K562 (cell line): Measurements from ENCODE around the gene AHCYL2. TPM values are rescaled to one million over a fixed set of nuclear protein-coding genes. Genes with fewer than 3 reads are reported as not detected.

Source experiments
- ATAC-seq: fragments of 200-7000 bp; cut with Tn5 transposase; 3 replicates; pipeline ENCODE4 v1.9.1; 2020; ENCODE audit warnings: moderate library complexity
- BruUV-seq: library from RNA; stranded (reverse); fragments of 400-500 nt; replicated peaks from 2 replicates; lab custom pipeline; 2021; lab: Mats Ljungman, UMichigan
- CTCF ChIA-PET: fragments of 300-600 bp; formaldehyde crosslinking; extraction: SDS; loops from one replicate; lab custom pipeline; 2021; ENCODE audit warnings: low intra/inter-chr PET ratio; lab: Yijun Ruan, JAX
- POLR2A ChIA-PET: fragments of 300-600, 350-650 bp; sonication (Branson Sonifier 250); formaldehyde crosslinking; extraction: SDS; loops from one replicate; lab custom pipeline; 2021; ENCODE audit warnings: antibody characterized with exemption, inconsistent platforms; lab: Yijun Ruan, JAX
- DNase-seq, 4 experiments: peaks; one replicate each; pipeline versions ENCODE4 v3.0.0 to v3.0.0-alpha.2; 2011 to 2018; ENCODE audit warnings: low spot score in 3 of 4, mixed read lengths in 3 of 4; ENCODE audit errors: extremely low read depth in 1 of 4
- FAIRE-seq: peaks from 2 replicates; lab custom pipeline; 2011; peaks lifted over from hg19 to GRCh38; lab: Jason Lieb, UNC
- H2AFZ ChIP-seq: 2 replicates; pipeline ENCODE4 v1.6.0; 2011; ENCODE audit warnings: low read depth, low read length, control low read depth, inconsistent platforms
- H3K27ac ChIP-seq: fragments of 200-600 bp; 3 replicates; pipeline ENCODE4 v1.8.0; 2011; ENCODE audit warnings: low read depth, mild to moderate bottlenecking, control low read depth, inconsistent platforms, low read length, moderate library complexity, mixed read lengths; ENCODE audit errors: extremely low read depth
- H3K27me3 ChIP-seq, 2 experiments: fragments of 300-600 bp in 1 of 2; 2 replicates in 1 of 2; 3 replicates in 1 of 2; pipeline versions ENCODE4 v1.6.0 to v1.8.0; 2011; ENCODE audit warnings: inconsistent platforms in 2 of 2, low read length in 2 of 2, mild to moderate bottlenecking in 1 of 2, mixed read lengths in 1 of 2, moderate library complexity in 1 of 2; ENCODE audit not compliant: control insufficient read depth in 2 of 2, insufficient read depth in 2 of 2
- H3K36me3 ChIP-seq: fragments of 300-600 bp; 3 replicates; pipeline ENCODE4 v1.8.0; 2011; ENCODE audit warnings: mild to moderate bottlenecking, low read length, inconsistent platforms; ENCODE audit not compliant: control insufficient read depth, insufficient read depth
- H3K4me1 ChIP-seq, 2 experiments: fragments of 200-600 bp in 1 of 2; replicated peaks in 1 of 2; 2 replicates in 1 of 2; 3 replicates in 1 of 2; pipeline versions ENCODE4 v1.5.1 to v1.8.0; 2011; ENCODE audit warnings: inconsistent platforms in 2 of 2, low read length in 2 of 2, mild to moderate bottlenecking in 1 of 2, mixed read lengths in 1 of 2, moderate library complexity in 1 of 2; ENCODE audit not compliant: control insufficient read depth in 2 of 2, insufficient read depth in 2 of 2
- H3K4me2 ChIP-seq: 2 replicates; pipeline ENCODE4 v1.6.1; 2011; ENCODE audit warnings: low read length, control low read depth, inconsistent platforms, mixed read lengths; ENCODE audit not compliant: insufficient read depth
- H3K4me3 ChIP-seq: fragments of 200-600 bp; sonication (generic), shearing (Covaris generic); 2 replicates; pipeline ENCODE4 v1.5.1; 2016; ENCODE audit warnings: control low read depth, inconsistent platforms
- H3K79me2 ChIP-seq: fragments of 200-600 bp; 3 replicates; pipeline ENCODE4 v1.8.0; 2011; ENCODE audit warnings: low read length, inconsistent platforms; ENCODE audit not compliant: control insufficient read depth, insufficient read depth
- H3K9ac ChIP-seq, 2 experiments: 2 replicates each; pipeline versions ENCODE4 v1.6.0 to v1.6.1; 2011; ENCODE audit warnings: low read depth in 2 of 2, low read length in 2 of 2, control low read depth in 1 of 2, inconsistent platforms in 1 of 2, mild to moderate bottlenecking in 1 of 2, mixed read lengths in 1 of 2; ENCODE audit not compliant: insufficient read depth in 1 of 2
- H3K9me1 ChIP-seq: one replicate; pipeline ENCODE4 v1.6.0; 2011; ENCODE audit warnings: inconsistent platforms, mild to moderate bottlenecking, low read length, moderate library complexity; ENCODE audit not compliant: control insufficient read depth, insufficient read depth
- H3K9me3 ChIP-seq: replicated peaks from 2 replicates; pipeline ENCODE4 v1.5.1; 2011; ENCODE audit warnings: low read depth, low read length, inconsistent platforms; ENCODE audit not compliant: control insufficient read depth, insufficient read depth
- H4K20me1 ChIP-seq: replicated peaks from 2 replicates; pipeline ENCODE4 v1.6.1; 2011; ENCODE audit warnings: low read length, inconsistent platforms, mixed read lengths; ENCODE audit not compliant: control insufficient read depth, insufficient read depth
- ARID1B ChIP-seq: fragments of 450-650 bp; IDR thresholded peaks from 2 replicates; pipeline ENCODE4 v1.6.1; 2016; ENCODE audit warnings: antibody characterized with exemption, mild to moderate bottlenecking, inconsistent platforms
- FOSL1 ChIP-seq: fragments of 200-800 bp; sonication (Bioruptor generic); conservative IDR thresholded peaks from 2 replicates; pipeline ENCODE4 v1.6.1; 2016; ENCODE audit warnings: missing genetic modification characterization, missing compliant biosample characterization
- KDM2B ChIP-seq: fragments of 250-450 bp; sonication (Bioruptor Pico); IDR thresholded peaks from 2 replicates; pipeline ENCODE4 v1.8.0; 2021; ENCODE audit warnings: mild to moderate bottlenecking, moderate library complexity
- KLF1 ChIP-seq: fragments of 450-650 bp; IDR thresholded peaks from 2 replicates; pipeline ENCODE4 v1.6.1; 2016; ENCODE audit warnings: missing genetic modification characterization, missing compliant biosample characterization
- SRF ChIP-seq, 2 experiments: fragments of 250-450, 450-650 bp in 1 of 2; sonication (Bioruptor Pico) in 1 of 2; sonication (generic) in 1 of 2; formaldehyde crosslinking; IDR thresholded peaks; 2 replicates each; pipeline versions ENCODE4 v1.5.0 to v1.5.1; 2020 to 2022; ENCODE audit warnings: mild to moderate bottlenecking in 1 of 2, missing genetic modification reagents in 1 of 2
- STAT5B ChIP-seq: fragments of 250-450 bp; sonication (Bioruptor Pico); IDR thresholded peaks from 2 replicates; pipeline ENCODE4 v1.8.0; 2021; ENCODE audit warnings: mild to moderate bottlenecking, inconsistent platforms
- TFAM ChIP-seq: fragments of 250-450 bp; sonication (Bioruptor Pico); conservative IDR thresholded peaks from 2 replicates; pipeline ENCODE4 v1.5.0; 2021; ENCODE audit warnings: mild to moderate bottlenecking, moderate library complexity
- in situ Hi-C: fragments of 300-500 bp; cut with MboI; formaldehyde crosslinking; loops from 4 replicates; pipeline ENCODE4 v1.15.0; 2018; ENCODE audit warnings: inconsistent platforms, mixed read lengths
- intact Hi-C: fragments of 100-400 bp; cut with micrococcal nuclease; formaldehyde crosslinking; loops from 2 replicates; pipeline ENCODE4 v1.14.2; 2022
- polyA plus RNA-seq, 8 experiments: library from polyadenylated mRNA; depleted of rRNA in 4 of 8; stranded (reverse) in 5 of 8; unstranded in 3 of 8; fragments of >200 nt; fragmentation: Nextera tagmentation in 2 of 8; fragmentation: Illumina TruSeq in 1 of 8; extraction: Ambion mirVana in 2 of 8; extraction: Trizol in 1 of 8; gene quantifications; 2 replicates each; pipeline versions ENCODE4 v1.2.1 to v1.2.3, GENCODE V29; 2011 to 2014; ENCODE audit warnings: inconsistent platforms in 1 of 8, missing spikeins in 1 of 8
- total RNA-seq, 7 experiments: library from RNA; depleted of rRNA in 6 of 7; stranded (reverse); fragments of >200 nt in 6 of 7; fragmentation: Illumina TruSeq in 2 of 7; extraction: Trizol in 2 of 7; gene quantifications; 2 replicates each; pipeline versions ENCODE4 v1.2.1 to v1.2.3, GENCODE V29; 2011 to 2021; ENCODE audit warnings: low replicate concordance in 1 of 7
- TF ChIP-seq, protein P1 (sequence below): sonication (generic); formaldehyde crosslinking; IDR thresholded peaks from 2 replicates; pipeline ENCODE4 v1.8.0; 2023; ENCODE audit warnings: missing genetic modification reagents, mild to moderate bottlenecking, borderline replicate concordance
- TF ChIP-seq, protein P2 (sequence below): fragments of 250-450 bp; sonication (Bioruptor Pico); IDR thresholded peaks from 2 replicates; pipeline ENCODE4 v1.9.0; 2021; ENCODE audit warnings: mild to moderate bottlenecking, inconsistent platforms

The AHCYL2 gene
- total and polyA plus RNA-seq, 9 of the 15 experiments (the other 6 are each of a cell fraction or from before 2014, with no cell fraction given): 0.93 to 10.5 (median 5.2) TPM

- Histone ChIP-seq H3K9ac (no peak overlapping the region), H3K27me3 (no peaks in the 10 kb centered on the region), H3K36me3 (no peaks in the 10 kb centered on the region), H3K27ac (no peak overlapping the region), H3K4me1 (no peaks in the 10 kb centered on the region), H3K9me1 (no peaks in the 10 kb centered on the region), H4K20me1 (no peaks in the 10 kb centered on the region), H3K9me3 (no peaks in the 10 kb centered on the region), H3K4me3 (no peak overlapping the region), H3K4me2 (no peak overlapping the region), H2AFZ (no peak overlapping the region), H3K79me2 (no peaks in the 10 kb centered on the region)
- no peak for ATAC-seq
- DNase-seq: no peak
- in situ Hi-C loops (no loop called here), intact Hi-C loops (no loop called here)
- ChIA-PET CTCF (no interaction called here), POLR2A (interaction anchor here (0.6 to 3.6 kb wide), 3 partner anchors 10 to 144 kb away, joined by 3 to 12 read pairs (median 3); no protein-coding TSS in a partner anchor)
- FAIRE-seq: no peak
- BruUV-seq: no TSS peak
- no peak for TF ChIP-seq KDM2B
- TF ChIP-seq ARID1B: no peak
- no peak for TF ChIP-seq KLF1 (tag)
- TF ChIP-seq STAT5B (CRISPR knock-in tag): no peak
- TF ChIP-seq, protein P1, sequence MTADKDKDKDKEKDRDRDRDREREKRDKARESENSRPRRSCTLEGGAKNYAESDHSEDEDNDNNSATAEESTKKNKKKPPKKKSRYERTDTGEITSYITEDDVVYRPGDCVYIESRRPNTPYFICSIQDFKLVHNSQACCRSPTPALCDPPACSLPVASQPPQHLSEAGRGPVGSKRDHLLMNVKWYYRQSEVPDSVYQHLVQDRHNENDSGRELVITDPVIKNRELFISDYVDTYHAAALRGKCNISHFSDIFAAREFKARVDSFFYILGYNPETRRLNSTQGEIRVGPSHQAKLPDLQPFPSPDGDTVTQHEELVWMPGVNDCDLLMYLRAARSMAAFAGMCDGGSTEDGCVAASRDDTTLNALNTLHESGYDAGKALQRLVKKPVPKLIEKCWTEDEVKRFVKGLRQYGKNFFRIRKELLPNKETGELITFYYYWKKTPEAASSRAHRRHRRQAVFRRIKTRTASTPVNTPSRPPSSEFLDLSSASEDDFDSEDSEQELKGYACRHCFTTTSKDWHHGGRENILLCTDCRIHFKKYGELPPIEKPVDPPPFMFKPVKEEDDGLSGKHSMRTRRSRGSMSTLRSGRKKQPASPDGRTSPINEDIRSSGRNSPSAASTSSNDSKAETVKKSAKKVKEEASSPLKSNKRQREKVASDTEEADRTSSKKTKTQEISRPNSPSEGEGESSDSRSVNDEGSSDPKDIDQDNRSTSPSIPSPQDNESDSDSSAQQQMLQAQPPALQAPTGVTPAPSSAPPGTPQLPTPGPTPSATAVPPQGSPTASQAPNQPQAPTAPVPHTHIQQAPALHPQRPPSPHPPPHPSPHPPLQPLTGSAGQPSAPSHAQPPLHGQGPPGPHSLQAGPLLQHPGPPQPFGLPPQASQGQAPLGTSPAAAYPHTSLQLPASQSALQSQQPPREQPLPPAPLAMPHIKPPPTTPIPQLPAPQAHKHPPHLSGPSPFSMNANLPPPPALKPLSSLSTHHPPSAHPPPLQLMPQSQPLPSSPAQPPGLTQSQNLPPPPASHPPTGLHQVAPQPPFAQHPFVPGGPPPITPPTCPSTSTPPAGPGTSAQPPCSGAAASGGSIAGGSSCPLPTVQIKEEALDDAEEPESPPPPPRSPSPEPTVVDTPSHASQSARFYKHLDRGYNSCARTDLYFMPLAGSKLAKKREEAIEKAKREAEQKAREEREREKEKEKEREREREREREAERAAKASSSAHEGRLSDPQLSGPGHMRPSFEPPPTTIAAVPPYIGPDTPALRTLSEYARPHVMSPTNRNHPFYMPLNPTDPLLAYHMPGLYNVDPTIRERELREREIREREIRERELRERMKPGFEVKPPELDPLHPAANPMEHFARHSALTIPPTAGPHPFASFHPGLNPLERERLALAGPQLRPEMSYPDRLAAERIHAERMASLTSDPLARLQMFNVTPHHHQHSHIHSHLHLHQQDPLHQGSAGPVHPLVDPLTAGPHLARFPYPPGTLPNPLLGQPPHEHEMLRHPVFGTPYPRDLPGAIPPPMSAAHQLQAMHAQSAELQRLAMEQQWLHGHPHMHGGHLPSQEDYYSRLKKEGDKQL (CRISPR knock-in tag): no peak
- no peak for TF ChIP-seq TFAM (CRISPR knock-in tag)
- no peak for TF ChIP-seq FOSL1 (tag)
- TF ChIP-seq SRF (CRISPR knock-in tag; IDR thresholded peaks at IDR 0.05): no peak
- TF ChIP-seq, protein P2, sequence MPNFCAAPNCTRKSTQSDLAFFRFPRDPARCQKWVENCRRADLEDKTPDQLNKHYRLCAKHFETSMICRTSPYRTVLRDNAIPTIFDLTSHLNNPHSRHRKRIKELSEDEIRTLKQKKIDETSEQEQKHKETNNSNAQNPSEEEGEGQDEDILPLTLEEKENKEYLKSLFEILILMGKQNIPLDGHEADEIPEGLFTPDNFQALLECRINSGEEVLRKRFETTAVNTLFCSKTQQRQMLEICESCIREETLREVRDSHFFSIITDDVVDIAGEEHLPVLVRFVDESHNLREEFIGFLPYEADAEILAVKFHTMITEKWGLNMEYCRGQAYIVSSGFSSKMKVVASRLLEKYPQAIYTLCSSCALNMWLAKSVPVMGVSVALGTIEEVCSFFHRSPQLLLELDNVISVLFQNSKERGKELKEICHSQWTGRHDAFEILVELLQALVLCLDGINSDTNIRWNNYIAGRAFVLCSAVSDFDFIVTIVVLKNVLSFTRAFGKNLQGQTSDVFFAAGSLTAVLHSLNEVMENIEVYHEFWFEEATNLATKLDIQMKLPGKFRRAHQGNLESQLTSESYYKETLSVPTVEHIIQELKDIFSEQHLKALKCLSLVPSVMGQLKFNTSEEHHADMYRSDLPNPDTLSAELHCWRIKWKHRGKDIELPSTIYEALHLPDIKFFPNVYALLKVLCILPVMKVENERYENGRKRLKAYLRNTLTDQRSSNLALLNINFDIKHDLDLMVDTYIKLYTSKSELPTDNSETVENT (CRISPR knock-in tag): no peak
Observed at GRCh38 chr7:129386506-129386905, 161.7 kb downstream of the AHCYL2 start.
